Measurements from ENCODE around the gene CAST. TPM values are rescaled to one million over a fixed set of nuclear protein-coding genes. Genes with fewer than 3 reads are reported as not detected.
A peak's percentile ranks its signal among the peaks of the same experiment; 100 is the strongest.

Gene CAST
- total and polyA plus RNA-seq, 8 donors = 54.0 to 458 (median 209) TPM

GRCh38 chr5:96718635-96719077, 56.5 kb downstream of the CAST start:
- Histone ChIP-seq H3K27me3 (no peaks in the 10 kb centered on the region), H3K4me1 (peaks cover 28 to 77% (median 57%) of the 10 kb centered on the region in 4 donors), H3K36me3 (no peaks in the 10 kb centered on the region), H3K4me3 (no peak overlapping the region), H3K9me3 (no peaks in the 10 kb centered on the region), H3K27ac (peak overlapping the region in 1 of 5 donors; percentile 23)
- DNase-seq = peak; percentile 38 to 68
- WGBS, 5 donors = 59 to 79% (median 75%) methylated on average over 7 of the region's 7 CpGs
- TF ChIP-seq POLR2AphosphoS5 (IDR thresholded peaks at IDR 0.05) (peak in 1 of 3 donors; percentile 47), EP300 (IDR thresholded peaks at IDR 0.05) (no peak)
- intact Hi-C loops (cut with DNase I; ENCODE audit: low total_unique reads) = no loop called here

GRCh38 chr5:96720408-96720807, 58.2 kb downstream of the CAST start:
- Histone ChIP-seq H3K4me3 (no peak overlapping the region), H3K36me3 (peaks cover 0 to 13% (median 10%) of the 10 kb centered on the region in 4 donors), H3K27me3 (no peaks in the 10 kb centered on the region), H3K4me1 (peaks cover 12 to 68% (median 45%) of the 10 kb centered on the region in 4 donors), H3K27ac (no peak overlapping the region), H3K9me3 (no peaks in the 10 kb centered on the region)
- no peak for TF ChIP-seq CTCF (IDR thresholded peaks at IDR 0.05)
- no peak for TF ChIP-seq POLR2A (IDR thresholded peaks at IDR 0.05)
- TF ChIP-seq POLR2AphosphoS5 (IDR thresholded peaks at IDR 0.05) = no peak
- no peak for TF ChIP-seq EP300 (IDR thresholded peaks at IDR 0.05)
- DNase-seq = no peak
- intact Hi-C loops (cut with DNase I; ENCODE audit: low total_unique reads) = no loop called here
- 88 to 97% (median 93%) methylated on average over 2 of the region's 2 CpGs for WGBS, 5 donors

- no peak for DNase-seq
- no peaks in the 10 kb centered on the region for H3K9me3 ChIP-seq
- H3K36me3 ChIP-seq = peaks cover 0 to 16% (median 10%) of the 10 kb centered on the region in 4 donors
- peaks cover 10 to 59% (median 37%) of the 10 kb centered on the region in 4 donors for H3K4me1 ChIP-seq
- TF ChIP-seq CTCF (IDR thresholded peaks at IDR 0.05) = no peak
- TF ChIP-seq POLR2A (IDR thresholded peaks at IDR 0.05) = no peak
- TF ChIP-seq POLR2AphosphoS5 (IDR thresholded peaks at IDR 0.05) = no peak
- no peak for TF ChIP-seq EP300 (IDR thresholded peaks at IDR 0.05)
- no peaks in the 10 kb centered on the region for H3K27me3 ChIP-seq
- intact Hi-C loops (cut with DNase I; ENCODE audit: low total_unique reads) = no loop called here
- H3K4me3 ChIP-seq = no peak overlapping the region
- H3K27ac ChIP-seq = peak overlapping the region in 2 of 5 donors; percentile 9 to 31
Measured at GRCh38 chr5:96721351-96721977, 59.3 kb downstream of the CAST start.

GRCh38 chr5:96725257-96725656, 63.1 kb downstream of the CAST start:
- Histone ChIP-seq H3K4me3 (no peak overlapping the region), H3K27ac (no peak overlapping the region), H3K36me3 (peaks cover 0 to 48% (median 37%) of the 10 kb centered on the region in 4 donors), H3K4me1 (peaks cover 8 to 39% (median 19%) of the 10 kb centered on the region in 4 donors), H3K9me3 (no peaks in the 10 kb centered on the region), H3K27me3 (no peaks in the 10 kb centered on the region)
- no peak for DNase-seq
- no peak for TF ChIP-seq POLR2A (IDR thresholded peaks at IDR 0.05)
- no peak for TF ChIP-seq CTCF (IDR thresholded peaks at IDR 0.05)
- TF ChIP-seq POLR2AphosphoS5 (IDR thresholded peaks at IDR 0.05) = no peak
- TF ChIP-seq EP300 (IDR thresholded peaks at IDR 0.05) = no peak
- WGBS, 5 donors = 95 to 100% (median 100%) methylated on average over 1 of the region's 1 CpG
- intact Hi-C loops (cut with DNase I; ENCODE audit: low total_unique reads) = no loop called here

GRCh38 chr5:96726802-96727201, 64.6 kb downstream of the CAST start:
- intact Hi-C loops (cut with DNase I; ENCODE audit: low total_unique reads) = no loop called here
- Histone ChIP-seq H3K4me3 (no peak overlapping the region), H3K36me3 (peaks cover 0 to 59% (median 50%) of the 10 kb centered on the region in 4 donors), H3K27me3 (no peaks in the 10 kb centered on the region), H3K4me1 (peaks cover 1 to 23% (median 8%) of the 10 kb centered on the region in 4 donors), H3K9me3 (no peaks in the 10 kb centered on the region), H3K27ac (no peak overlapping the region)
- WGBS, 5 donors = 78 to 85% (median 79%) methylated on average over 4 of the region's 4 CpGs
- TF ChIP-seq POLR2AphosphoS5 (IDR thresholded peaks at IDR 0.05) = no peak
- TF ChIP-seq CTCF (IDR thresholded peaks at IDR 0.05) = no peak
- no peak for TF ChIP-seq POLR2A (IDR thresholded peaks at IDR 0.05)
- TF ChIP-seq EP300 (IDR thresholded peaks at IDR 0.05) = no peak
- no peak for DNase-seq

All from stomach (tissue), 9 donors.